ENCODE measurements around the gene C10orf67. TPM values are rescaled to one million over a fixed set of nuclear protein-coding genes. Genes with fewer than 3 reads are reported as not detected.

Gene C10orf67
- total and polyA plus RNA-seq, 2 of the 8 experiments (the other 6 are each of a cell fraction or from before 2014, with no cell fraction given) = 0.05 to 0.11 TPM

GRCh38 chr10:23344241-23344841 is at the start of gene C10orf67 (continued):
- TF ChIP-seq SIX5 (IDR thresholded peaks at IDR 0.05; ENCODE audit: low read depth, low read length) (no peak), ATF3 (IDR thresholded peaks at IDR 0.05; ENCODE audit: insufficient read depth, low read depth, low read length) (no peak), POLR2A (IDR thresholded peaks at IDR 0.05; ENCODE audit: control extremely low read depth in 1 of 2, low read depth in 2 of 2, low read length in 2 of 2) (no peak), EZH2 (IDR thresholded peaks at IDR 0.05; ENCODE audit: low read depth, low read length, severe bottlenecking) (no peak), POU5F1 (IDR thresholded peaks at IDR 0.05; ENCODE audit: low read depth, low read length) (no peak), RFX5 (IDR thresholded peaks at IDR 0.05; ENCODE audit: borderline replicate concordance, low read depth, low read length) (no peak), CREB1 (IDR thresholded peaks at IDR 0.05) (no peak), SIN3A (conservative IDR thresholded peaks at IDR 0.05 in 1 of 2, IDR thresholded peaks at IDR 0.05 in 1 of 2; ENCODE audit: low read depth in 1 of 2, low read length in 2 of 2) (peak in 1 of 2 experiments; percentile 80; a peak in 1 of 4 replicates), KDM5A (IDR thresholded peaks at IDR 0.05; ENCODE audit: low read length) (no peak), GABPA (IDR thresholded peaks at IDR 0.05; ENCODE audit: borderline replicate concordance, insufficient read depth, low read length) (no peak), FOSL1 (IDR thresholded peaks at IDR 0.05; ENCODE audit: insufficient read depth, low read depth, low read length) (no peak), YY1 (IDR thresholded peaks at IDR 0.05; ENCODE audit: low read depth, low read length) (0 out of 2 replicates have a peak, but pooled peaks have one; percentile 7), MAX (IDR thresholded peaks at IDR 0.05) (peak; percentile 58; the same call in 1 of the 2 replicates), BACH1 (IDR thresholded peaks at IDR 0.05; ENCODE audit: low read length) (no peak), SAP30 (IDR thresholded peaks at IDR 0.05; ENCODE audit: insufficient read depth, insufficient replicate concordance, low read length) (peak; percentile 15), EP300 (IDR thresholded peaks at IDR 0.05; ENCODE audit: borderline replicate concordance in 1 of 2, low read depth in 2 of 2, low read length in 2 of 2) (no peak), CBX8 (IDR thresholded peaks at IDR 0.05; ENCODE audit: borderline replicate concordance, low read depth, low read length) (no peak), BRCA1 (IDR thresholded peaks at IDR 0.05; ENCODE audit: low read depth, low read length) (no peak), SP1 (IDR thresholded peaks at IDR 0.05; ENCODE audit: low read depth, low read length) (no peak), RNF2 (IDR thresholded peaks at IDR 0.05; ENCODE audit: borderline replicate concordance, low read depth, low read length, missing control alignments, poor library complexity, severe bottlenecking) (no peak), HDAC2 (IDR thresholded peaks at IDR 0.05; ENCODE audit: borderline replicate concordance in 1 of 2, low read depth in 2 of 2, low read length in 2 of 2) (no peak), TAF7 (optimal IDR thresholded peaks at IDR 0.05; ENCODE audit: borderline replicate concordance, low read depth, low read length) (no peak), NANOG (IDR thresholded peaks at IDR 0.05; ENCODE audit: insufficient read depth, low read depth, low read length, poor library complexity, severe bottlenecking) (no peak)

Measured in H1 (cell line).